ENCODE data around the gene KLHDC3. TPM values are rescaled to one million over a fixed set of nuclear protein-coding genes. Genes with fewer than 3 reads are reported as not detected.

KLHDC3 gene
- total and polyA plus RNA-seq, 2 of the 13 experiments (the other 11 are each of a cell fraction or from before 2014, with no cell fraction given), result 78.3 to 91.5 TPM

- DNase-seq (ENCODE audit: low spot score), result no peak
- Histone ChIP-seq H3K4me2 (ENCODE audit: low read depth, low read length) (no peak overlapping the region), H3K4me3 (replicated peaks in 1 of 3; ENCODE audit: insufficient read depth in 1 of 3, low read depth in 2 of 3, low read length in 3 of 3) (no peak overlapping the region), H3K9ac (ENCODE audit: insufficient read depth, low read depth, low read length) (no peak overlapping the region), H2AFZ (ENCODE audit: low read length) (no peak overlapping the region), H3K9me3 (ENCODE audit: low read length) (no peaks in the 10 kb centered on the region), H3K27ac (ENCODE audit: extremely low read length, insufficient read depth, low read length) (no peak overlapping the region), H3K79me2 (ENCODE audit: insufficient read depth, low read length) (no peaks in the 10 kb centered on the region), H3K36me3 (replicated peaks in 1 of 2; ENCODE audit: control insufficient read depth in 1 of 2, insufficient read depth in 2 of 2, low read length in 2 of 2) (peaks cover 27 to 54% of the 10 kb centered on the region in 2 experiments), H3K4me1 (ENCODE audit: insufficient read depth, low read length) (peaks cover 12% of the 10 kb centered on the region), H4K20me1 (ENCODE audit: insufficient read depth, low read length) (peaks cover 3% of the 10 kb centered on the region; the same call in 1 of the 2 replicates), H3K27me3 (ENCODE audit: control insufficient read depth in 1 of 2, insufficient read depth in 2 of 2, low read length in 2 of 2) (no peaks in the 10 kb centered on the region)
- no peak for FAIRE-seq
- POLR2A ChIA-PET, result interaction anchor here (1.0 to 5.2 kb wide), 5 partner anchors 11 to 28 kb away, joined by 3 to 41 read pairs (median 12); partner anchors contain the start of genes CUL7, KLC4, KLHDC3 and MEA1
- intact Hi-C loops (cut with micrococcal nuclease; ENCODE audit: unreplicated experiment) (no loop called here), in situ Hi-C loops (cut with HindIII; ENCODE audit: extremely low pct_ligation_motif_present, low pct_unique_long_range_greater_than_20kb) (no loop called here)
- no peak for ATAC-seq
- WGBS (ENCODE audit: low lambda C conversion rate), result 99% methylated on average over 4 of the region's 4 CpGs
- TF ChIP-seq POLR2AphosphoS2 (IDR thresholded peaks at IDR 0.05; ENCODE audit: low read depth, low read length), result 0 out of 2 replicates have a peak, but pooled peaks have one; percentile 2
- TF ChIP-seq ZFY (CRISPR knock-in tag; IDR thresholded peaks at IDR 0.05), result peak; percentile 21; the same call in 1 of the 2 replicates
- TF ChIP-seq RARA (CRISPR knock-in tag; IDR thresholded peaks at IDR 0.05), result no peak
- TF ChIP-seq RFX5 (IDR thresholded peaks at IDR 0.05; ENCODE audit: low read depth, low read length), result no peak
- TF ChIP-seq POLR2AphosphoS5 (IDR thresholded peaks at IDR 0.05; ENCODE audit: low read depth, low read length), result 0 out of 2 replicates have a peak, but pooled peaks have one; percentile 21
- no peak for TF ChIP-seq ZBTB25 (CRISPR knock-in tag; IDR thresholded peaks at IDR 0.05)
- TF ChIP-seq CCDC6 (CRISPR knock-in tag; IDR thresholded peaks at IDR 0.05), result no peak
- TF ChIP-seq, protein P1, sequence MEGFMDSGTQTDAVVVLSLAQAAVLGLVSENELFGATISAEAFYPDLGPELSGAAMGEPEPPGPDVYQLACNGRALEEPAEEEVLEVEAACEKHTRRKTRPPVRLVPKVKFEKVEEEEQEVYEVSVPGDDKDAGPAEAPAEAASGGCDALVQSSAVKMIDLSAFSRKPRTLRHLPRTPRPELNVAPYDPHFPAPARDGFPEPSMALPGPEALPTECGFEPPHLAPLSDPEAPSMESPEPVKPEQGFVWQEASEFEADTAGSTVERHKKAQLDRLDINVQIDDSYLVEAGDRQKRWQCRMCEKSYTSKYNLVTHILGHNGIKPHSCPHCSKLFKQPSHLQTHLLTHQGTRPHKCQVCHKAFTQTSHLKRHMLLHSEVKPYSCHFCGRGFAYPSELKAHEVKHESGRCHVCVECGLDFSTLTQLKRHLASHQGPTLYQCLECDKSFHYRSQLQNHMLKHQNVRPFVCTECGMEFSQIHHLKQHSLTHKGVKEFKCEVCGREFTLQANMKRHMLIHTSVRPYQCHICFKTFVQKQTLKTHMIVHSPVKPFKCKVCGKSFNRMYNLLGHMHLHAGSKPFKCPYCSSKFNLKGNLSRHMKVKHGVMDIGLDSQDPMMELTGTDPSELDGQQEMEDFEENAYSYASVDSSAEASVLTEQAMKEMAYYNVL (CRISPR knock-in tag; IDR thresholded peaks at IDR 0.05; ENCODE audit: borderline replicate concordance), result no peak
- CTCF ChIA-PET (ENCODE audit: low intra/inter-chr PET ratio, low total read pairs), result no interaction called here
- BruUV-seq (replicated peaks), result no TSS peak
Measured at GRCh38 chr6:43032326-43032725, 18.3 kb downstream of the KLHDC3 start.
